Activated T-cell treated with anti-CD3 and anti-CD28 coated beads for 1 hour (primary cell): ENCODE measurements around the gene OR6C76.

Experiments
- DNase-seq: peaks from one replicate; pipeline ENCODE4 v3.0.0-alpha.2; 2020; ENCODE audit warnings: low read depth

The OR6C76 gene

DNA sequence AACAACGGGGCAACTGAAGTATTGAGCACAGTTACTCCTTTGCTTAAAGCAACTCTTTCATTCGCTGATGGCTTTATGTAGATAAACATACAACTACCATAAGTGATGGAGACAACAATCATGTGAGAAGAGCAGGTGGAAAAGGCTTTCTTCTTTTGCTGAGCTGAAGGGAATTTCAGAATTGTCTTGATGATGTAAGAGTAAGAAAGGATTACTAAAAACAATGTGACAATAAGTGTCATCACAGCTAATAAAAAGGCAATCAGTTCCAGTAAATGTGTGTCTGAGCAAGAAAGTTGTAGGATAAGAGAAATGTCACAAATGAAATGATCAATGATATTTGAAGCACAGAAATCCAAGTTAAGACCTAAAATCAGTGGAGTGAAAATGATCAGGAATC lies 43.2 kb downstream of the OR6C76 start:
- no peak for DNase-seq

DNA sequence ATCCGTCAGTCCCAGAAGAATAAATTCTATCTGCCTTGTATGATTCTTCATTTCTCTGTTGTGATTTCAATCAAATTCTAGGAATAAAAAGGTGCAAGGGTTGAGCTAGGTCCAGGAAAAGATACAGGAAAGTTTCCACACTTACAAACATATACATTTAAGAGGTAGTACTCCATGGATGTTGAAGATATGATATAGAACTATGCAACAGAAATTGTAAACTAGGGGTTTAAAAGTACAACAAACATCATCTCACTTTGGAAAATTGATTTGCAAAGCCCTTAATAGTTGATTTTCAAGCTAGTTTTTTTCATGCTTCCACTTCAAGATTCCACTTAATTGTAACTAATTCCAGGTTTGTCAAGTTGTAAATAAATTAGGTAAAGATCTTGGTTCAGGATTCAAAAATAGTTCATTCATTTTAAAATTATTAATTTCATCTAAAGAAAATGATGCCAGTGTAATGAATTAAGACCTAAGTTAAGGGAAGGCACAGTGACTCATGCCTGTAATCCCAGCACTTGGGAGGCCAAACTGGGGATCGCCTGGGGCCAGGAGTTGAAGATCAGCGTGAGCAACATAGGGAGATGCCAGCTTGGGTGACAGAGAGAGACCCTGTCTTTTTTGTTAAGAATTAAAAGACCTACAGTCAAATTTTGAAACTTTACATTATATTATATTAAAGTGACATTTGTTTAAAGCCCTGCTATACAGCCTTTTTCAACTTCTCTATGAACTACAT lies 44.2 kb downstream of the OR6C76 start, which contains the start of gene OR6C70:
TSS of gene OR6C70 (minus strand) at position 51 of the 742 bp plus-strand sequence. CDS start at position 51, 0 bp downstream.
- DNase-seq: no peak

- DNase-seq: no peak
Measured at GRCh38 chr12:55472264-55472663, 46.2 kb downstream of the OR6C76 start.
